GM21576 (cell line): ENCODE measurements around the gene GAL3ST2.
A peak's percentile ranks its signal among the peaks of the same experiment; 100 is the strongest.
"Not testable (repeated sequence)": the region's sequence is repeated elsewhere in the genome, so short reads cannot be mapped to it uniquely, and the experiment has no call there.

Experiments
- ATAC-seq: cut with Tn5 transposase; IDR thresholded peaks from one replicate; pipeline ENCODE4 v1.9.1; 2021; ENCODE audit warnings: mild to moderate bottlenecking, moderate library complexity; ENCODE audit not compliant: unreplicated experiment

The GAL3ST2 gene

DNA sequence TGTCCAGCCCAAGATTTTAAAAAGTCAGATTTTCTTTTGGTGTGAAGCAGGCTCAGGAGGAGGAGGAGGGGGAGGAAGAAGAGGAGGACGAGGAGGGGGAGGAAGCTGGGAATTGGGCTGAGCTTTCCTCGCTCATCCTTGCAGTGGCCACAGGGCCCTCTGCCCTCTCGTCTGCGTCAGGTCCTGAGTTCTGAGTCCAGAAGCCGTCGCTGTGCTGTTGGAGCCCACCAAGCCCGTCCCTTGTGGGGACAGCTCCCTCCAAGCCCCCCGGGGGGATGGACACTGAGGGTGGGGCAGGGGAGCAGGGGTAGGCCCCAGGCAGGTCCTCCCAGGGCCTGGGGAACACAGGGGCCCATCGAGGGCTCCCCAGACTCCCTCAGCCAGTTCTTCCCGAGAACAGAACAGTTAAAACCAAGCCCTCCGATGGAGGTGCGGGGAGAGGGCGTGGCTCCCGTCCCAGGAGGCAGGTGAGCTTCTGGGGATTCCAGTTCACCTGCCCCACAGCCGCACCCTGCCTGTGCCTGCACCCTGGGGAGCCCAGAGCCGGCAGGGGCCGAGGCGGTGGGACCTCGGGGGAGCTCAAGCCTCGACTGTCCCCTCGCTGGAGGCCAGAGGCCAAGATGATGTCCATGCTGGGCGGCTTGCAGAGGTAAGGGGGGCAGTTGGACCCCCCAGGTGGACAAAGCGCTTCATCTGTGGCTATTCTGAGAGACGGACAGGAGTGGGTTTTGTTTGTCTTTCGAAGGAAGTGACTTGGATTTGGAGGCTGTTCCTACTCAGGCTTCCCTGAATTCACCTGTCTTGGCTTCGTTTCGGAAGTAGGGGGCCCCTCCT is at the start of gene GAL3ST2:
Gene GAL3ST2 (plus strand): TSS at position 487 of the 834 bp plus-strand sequence. CDS start 134 bp downstream, at position 621.
- no peak for ATAC-seq

DNA sequence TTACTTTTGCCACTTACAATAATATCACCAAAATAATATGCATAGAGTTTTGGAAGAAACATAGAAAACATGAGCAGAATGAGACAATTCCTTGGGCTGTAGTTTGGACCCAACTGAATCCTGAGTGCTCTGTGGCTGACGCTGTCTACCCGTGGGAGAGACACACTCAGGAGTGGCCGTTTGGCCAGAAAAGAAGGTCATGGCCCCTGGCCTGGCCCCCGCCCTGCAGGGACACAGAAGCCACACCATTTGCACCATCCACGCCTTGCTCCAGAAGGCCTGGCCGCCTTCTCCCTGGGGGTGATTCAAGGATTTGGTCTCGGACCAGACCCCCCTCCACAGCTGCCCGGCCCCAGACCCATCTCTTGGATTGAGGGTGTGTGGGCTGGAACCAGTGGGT is 48.6 kb upstream of the GAL3ST2 start:
- no peak for ATAC-seq

DNA sequence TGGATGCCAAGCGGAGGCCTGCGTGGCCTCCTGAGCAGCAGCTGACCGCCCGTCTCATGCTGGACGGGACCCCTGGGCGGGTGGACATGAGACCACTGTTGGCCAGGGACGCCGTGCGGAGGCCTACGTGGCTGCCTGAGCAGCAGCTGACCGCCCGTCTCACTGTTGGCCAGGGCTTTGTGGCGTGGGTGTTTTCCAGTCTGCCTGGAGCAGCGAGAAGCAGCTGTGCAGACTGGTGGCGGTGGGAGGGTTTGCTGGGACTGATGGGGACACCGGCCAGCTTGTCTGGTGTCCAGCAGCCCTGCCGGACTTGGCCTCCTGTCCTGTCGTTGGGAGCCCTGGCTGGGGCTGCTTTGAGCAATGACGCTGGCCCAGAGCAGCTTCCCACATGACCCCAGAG is 48.0 kb upstream of the GAL3ST2 start:
- ATAC-seq, result no peak

DNA sequence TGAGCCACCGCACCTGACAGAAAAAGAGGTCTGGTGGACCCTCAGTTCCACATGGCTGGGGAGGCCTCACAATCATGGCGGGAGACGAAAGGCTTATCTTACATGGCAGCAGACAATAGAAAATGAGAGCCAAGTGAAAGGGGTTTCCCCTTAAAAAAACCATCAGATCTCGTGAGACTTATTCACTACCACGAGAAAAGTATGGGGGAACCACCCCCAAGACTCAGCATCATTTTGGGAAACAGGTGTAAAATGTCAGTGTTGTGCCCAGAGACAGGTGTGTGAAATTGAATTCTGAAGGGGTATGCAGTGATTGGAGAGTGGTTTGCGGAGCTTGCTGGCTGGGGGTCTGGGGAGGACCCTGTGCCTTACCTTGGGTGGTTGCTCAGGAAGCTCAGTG is 46.8 kb upstream of the GAL3ST2 start:
- no peak for ATAC-seq

DNA sequence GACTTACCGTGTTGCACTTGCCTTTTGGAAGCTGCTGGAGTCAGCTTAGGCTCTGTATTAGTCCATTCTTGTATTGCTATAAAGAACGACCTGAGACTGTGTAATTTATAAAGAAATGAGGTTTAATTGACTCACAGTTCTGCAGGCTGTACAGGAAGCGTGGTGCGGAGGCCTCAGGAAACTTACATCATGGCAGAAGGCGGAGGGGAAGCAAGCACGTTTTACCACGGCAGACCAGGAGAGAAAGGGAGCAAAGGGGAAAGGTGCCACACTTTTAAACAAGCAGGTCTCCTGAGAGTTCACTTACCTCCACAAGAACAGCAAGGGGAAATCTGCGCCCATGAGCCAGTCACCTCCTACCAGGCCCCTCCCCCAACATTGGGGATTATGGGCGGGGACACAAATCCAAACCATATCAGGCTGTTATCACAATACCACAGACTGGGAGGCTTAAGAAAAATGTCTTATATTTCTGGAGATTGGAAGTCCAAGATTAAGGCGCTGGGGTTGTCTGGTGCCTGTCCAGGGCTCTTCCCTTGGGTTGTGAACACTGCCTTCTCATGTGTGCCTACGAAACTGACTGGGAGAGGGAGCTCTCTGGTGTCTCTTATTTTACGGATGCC is 45.8 kb upstream of the GAL3ST2 start:
- ATAC-seq, result no peak

DNA sequence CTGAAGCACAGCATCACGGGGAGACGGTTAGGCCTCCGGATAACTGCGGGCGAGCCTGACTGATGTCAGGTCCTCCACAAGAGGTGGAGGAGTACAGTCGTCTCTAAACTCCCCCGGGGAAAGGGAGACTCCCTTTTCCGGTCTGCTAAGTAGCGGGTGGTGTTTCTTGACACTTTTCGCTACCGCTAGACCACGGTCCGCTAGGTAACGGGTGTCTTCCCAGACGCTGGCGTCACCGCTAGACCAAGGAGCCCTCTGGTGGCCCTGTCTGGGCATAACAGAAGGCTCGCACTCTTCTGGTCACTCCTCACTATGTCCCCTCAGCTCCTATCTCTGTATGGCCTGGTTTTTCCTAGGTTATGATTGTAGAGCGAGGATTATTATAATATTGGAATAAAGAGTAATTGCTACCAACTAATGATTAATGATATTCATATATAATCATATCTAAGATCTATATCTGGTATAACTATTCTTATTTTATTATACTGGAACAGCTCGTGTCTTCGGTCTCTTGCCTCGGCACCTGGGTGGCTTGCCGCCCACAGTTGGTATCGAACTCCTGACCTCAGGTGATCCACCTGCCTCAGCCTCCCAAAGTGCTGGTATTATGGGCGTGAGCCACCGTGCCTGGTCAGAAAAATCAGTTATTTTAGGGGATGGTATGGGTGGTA is 44.0 kb upstream of the GAL3ST2 start:
- not testable (repeated sequence) for ATAC-seq

DNA sequence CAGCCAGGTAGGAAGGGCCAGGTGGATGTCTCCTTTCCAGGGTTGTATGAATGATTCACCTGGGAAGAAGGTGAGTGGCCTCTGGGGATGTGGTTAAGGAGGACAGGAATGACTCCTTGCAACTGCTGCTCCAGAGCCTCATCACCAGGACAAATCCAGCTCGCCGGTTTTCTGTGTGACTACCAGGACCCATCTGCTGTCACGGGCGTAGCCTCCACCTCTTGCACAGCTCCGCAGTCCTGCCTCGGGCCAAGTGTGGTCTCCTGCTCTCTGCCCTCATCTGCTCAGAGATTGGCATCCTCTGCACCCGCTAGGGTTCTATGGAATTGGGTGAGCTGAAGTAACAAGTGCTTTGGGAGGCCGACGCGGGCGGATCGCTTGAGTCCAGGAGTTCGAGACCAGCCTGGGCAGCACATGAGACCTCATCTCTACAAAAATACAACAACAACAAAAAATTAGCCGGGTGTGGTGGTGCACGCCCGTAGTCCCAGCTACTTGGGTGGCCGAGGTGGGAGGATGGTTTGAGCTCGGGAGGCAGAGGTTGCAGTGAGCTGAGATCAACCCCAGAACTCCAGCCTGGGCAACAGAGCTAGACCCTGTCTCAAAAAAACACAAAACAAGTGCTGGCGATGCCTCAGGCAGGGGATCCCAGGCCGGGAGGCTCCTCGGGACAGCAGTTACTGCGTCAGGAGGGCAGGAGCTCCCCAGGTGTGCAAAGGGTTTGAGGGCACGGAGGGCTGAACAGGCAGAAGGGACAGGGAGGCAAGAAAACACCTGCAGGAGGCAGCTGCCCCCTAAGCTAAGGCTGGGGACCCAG is 43.0 kb upstream of the GAL3ST2 start:
- ATAC-seq, result no peak

DNA sequence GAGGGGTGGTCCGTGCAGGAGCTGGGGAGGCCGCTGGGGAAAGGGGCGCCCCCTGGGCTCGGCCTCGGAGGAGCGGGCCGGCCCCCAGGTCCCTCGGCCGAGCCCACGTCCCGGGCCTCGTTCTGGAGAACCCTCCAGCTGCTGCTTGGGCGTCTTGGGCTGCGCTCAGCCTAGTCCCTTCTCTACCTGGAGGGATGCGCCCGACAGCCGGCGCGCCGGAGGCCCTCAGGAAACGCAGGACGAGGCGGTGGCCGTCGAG is 42.5 kb upstream of the GAL3ST2 start:
- ATAC-seq, result peak; percentile 18

DNA sequence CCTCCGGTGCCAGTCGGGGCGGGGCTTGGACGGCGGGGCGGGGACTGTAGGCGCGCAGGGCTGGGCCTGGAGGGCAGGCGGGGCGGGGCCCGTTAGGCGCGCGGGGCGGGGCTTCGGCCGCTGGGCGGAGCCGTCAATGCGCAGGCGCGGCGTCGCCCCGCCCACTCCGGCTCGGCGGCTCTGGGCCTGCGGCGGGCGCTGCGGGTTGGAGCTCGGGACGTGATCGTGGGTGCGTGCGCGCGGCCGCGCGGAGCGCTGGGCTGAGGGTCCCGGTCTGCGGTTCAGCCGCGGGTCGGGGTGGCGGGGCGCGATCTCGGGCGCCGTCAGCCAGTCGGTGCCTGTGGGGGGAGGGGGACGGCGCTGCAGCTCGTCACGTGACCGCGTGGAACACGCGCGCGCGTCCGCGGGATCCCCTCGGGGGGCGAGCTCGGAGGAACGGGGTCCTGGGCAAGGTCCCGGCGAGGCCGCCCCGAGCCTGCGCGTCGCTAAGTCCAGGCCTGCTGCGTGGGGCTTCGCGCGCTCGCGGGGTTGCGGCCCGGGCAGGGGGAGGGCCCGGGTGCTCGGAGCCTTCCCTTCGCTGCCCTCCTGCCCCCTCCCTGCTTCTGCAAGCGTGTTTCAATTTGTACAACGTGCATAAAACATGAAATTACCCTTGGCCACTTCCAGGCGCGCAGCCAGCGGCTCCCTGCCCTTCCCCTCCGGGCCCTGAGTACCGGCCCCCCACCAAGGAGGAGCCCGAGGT is 42.0 kb upstream of the GAL3ST2 start, which contains the start of gene D2HGDH:
Gene D2HGDH (plus strand): TSS at position 164 of the 742 bp plus-strand sequence. CDS start 595 bp downstream, outside the sequence.
- ATAC-seq, result peak; percentile 76

DNA sequence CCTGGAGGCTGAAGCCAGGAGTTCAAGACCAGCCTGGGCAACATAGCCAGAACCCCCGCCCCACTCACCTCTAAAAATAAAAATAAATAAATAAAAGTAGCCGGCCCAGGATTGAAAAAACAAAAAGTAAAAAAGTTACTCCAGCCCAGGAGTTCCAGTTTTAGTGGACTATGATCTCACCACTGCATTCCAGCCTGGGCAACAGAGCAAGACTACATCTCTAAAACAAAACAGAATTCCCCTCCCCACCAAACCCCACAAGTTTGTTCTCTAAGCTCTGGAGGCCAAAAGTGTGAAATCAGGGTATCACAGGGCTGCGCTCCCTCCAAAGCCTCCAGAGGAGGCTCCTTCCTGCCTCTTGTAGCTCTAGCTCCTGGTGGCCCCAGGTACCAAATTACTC is 40.5 kb upstream of the GAL3ST2 start:
- ATAC-seq, result no peak

DNA sequence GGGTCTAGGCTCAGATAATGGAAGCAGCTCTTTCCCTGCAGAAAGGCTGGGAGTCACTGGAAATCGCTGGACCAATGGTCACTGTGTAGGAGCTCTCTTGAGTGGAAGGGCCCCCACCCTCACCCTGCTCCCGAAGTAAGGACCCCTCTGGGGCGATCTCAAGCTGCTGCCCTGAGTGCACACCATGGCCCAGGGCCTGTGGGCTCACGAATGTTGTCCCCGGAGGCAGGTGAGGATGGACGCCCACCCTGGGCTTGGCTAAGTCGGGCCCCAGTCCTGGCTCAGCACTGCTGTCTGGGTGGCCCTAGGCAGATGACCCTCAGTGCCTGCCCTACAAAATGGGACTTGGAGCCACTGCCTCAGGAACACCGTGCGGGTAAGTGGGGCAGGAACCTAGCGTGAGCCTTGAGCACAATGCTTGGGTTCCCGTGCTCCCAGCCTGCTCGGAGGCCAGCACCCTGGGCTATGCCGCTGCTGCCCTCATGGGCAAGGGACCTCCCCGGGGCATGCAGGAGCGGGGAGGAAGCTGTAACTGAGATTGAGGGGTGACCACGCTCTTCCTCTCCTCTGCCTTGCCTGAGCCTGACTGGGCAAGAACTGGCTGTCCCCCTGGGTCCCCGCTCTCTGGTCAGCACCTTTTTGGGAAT is 38.5 kb upstream of the GAL3ST2 start:
- no peak for ATAC-seq

DNA sequence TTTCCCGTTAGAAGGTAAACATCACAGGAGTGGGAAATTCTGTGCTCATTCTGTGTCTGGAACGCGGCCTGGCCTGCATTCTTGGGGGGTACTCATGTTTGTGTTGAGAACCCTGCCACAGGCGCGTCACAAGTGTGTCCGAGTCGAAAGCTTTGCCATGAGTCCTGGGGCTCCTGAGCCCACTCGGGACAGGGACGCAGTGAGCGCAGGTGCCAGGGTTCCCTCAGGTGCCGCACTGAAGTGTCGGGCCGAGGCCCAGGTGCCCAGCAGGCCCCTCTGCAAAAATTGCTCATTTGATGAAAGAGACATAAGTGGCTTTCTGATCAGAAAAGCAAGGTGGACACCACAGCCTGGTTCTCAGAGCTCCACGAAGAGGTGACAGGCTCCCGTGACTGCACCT is 37.4 kb upstream of the GAL3ST2 start:
- no peak for ATAC-seq

DNA sequence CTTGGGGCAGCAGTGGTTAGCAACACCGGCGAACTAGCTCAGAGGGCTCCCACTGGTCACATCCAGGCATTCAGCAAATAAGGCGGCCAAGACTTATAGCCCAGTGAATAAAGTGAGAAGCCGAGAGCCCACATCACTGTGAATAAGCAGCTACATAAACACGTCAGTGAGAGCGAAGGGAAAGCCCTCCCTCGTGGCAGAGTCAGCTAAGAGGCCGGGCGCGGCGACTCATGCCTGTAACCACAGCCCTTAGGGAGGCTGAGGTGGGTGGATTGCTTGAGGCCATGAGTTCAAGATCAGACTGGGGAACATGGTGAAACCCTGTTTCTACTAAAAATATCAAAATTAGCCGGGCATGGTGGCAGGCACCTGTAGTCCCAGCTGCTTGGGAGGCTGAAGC is 37.0 kb upstream of the GAL3ST2 start:
- ATAC-seq, result no peak

DNA sequence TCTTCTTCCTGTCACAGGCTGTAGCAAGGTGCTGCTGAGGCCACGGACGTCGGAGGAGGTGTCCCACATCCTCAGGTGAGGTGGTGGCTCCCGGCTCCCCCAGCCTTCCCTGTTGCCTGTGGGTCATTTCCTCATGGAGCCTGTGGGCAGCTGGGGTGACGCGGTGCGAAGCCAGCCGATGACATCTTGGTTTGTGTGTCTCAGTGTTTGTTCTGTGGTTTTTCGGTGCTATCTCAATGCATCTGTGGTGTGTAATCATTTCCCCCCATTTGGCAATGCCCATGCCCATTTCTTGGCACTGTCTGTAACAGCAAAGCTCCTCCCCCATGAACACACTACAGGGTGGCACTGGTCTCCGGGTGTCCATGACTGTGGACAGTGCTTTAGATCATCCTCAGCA is 35.6 kb upstream of the GAL3ST2 start:
- ATAC-seq, result no peak

DNA sequence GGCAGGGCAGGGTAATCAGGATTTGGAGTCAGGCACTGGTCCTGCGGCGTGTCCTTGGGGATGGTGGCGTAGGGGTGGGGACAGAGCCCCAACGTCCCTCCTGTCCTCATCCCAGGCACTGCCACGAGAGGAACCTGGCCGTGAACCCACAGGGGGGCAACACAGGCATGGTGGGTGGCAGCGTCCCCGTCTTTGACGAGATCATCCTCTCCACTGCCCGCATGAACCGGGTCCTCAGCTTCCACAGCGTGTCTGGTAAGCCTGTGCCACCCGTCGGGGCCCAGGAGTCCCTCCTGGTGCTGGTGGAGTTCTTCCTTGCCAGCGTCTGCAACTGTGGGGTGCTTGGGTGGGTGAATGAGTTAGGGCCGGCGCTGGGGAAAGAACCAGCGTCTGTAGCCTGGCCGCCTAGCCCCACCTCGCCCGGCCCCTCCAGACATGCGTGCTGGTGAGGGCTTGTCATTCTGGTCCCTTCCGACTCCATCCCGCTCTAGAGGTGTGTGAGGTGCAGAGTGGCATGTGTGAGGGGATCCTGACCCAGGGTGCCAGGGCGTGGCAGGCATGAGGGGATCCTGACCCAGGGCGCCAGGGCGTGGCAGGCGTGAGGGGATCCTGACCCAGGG is 34.2 kb upstream of the GAL3ST2 start:
- ATAC-seq, result no peak

DNA sequence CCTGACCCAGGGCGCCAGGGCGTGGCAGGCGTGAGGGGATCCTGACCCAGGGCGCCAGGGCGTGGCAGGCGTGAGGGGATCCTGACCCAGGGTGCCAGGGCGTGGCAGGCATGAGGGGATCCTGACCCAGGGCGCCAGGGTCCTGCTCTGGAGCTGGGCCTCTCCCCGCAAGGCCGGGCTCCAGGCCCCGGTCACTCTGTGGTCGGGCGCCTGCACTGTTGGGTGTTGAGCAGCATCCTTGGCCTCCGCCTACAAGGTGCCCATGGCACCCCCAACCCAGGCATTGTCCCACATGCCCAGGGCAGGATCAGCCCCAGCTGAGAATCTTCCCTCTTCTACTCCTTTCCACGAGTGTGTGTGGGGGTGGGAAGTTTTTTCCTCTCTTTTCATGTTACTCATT is 33.6 kb upstream of the GAL3ST2 start:
- ATAC-seq, result not testable (repeated sequence)

DNA sequence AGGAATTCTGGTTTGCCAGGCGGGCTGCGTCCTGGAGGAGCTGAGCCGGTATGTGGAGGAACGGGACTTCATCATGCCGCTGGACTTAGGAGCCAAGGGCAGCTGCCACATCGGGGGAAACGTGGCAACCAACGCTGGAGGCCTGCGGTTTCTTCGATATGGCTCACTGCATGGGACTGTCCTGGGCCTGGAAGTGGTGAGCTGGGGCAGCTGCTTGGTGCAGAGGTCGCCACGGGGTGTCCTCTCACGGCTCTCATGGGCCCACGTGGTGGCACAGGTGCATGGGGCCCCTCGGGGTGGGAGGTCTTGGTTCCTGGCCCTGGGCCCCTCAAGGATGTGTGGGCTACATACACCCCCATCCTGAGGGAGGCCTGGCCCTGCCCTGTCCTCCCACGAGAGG is 33.0 kb upstream of the GAL3ST2 start:
- ATAC-seq, result no peak

DNA sequence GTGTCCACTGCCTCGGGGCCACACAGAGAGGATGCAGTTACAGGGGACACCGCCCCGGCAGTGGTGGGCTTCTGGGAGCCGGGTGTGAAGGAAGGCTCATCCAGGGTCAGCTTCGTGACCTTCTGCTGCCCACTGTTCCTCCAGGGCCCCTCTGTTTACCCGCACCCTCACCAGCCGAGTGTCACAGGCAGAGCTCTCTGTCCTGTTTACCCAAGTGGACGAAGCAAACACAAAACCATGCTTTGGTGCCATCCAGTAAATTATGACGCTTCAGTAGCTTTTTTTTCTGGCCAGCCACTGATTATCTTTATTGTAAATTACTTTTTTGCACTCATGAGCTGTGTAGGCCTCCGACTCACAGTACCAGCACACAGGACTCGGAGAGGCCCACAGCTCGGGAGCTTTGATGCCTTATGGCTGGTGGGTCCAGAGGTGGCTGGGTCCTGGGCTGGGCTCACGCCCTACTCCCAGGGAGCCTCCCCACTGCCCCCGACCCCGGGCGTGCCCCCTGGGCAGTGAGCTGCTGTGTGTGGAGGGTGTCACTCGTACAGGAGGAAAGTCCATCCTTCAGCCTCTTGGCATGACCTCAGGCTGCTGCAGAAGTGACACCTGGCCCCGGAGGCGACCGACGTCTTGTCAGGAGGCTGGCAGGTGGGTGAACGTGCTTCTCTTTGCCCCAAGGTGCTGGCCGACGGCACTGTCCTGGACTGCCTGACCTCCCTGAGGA is 32.4 kb upstream of the GAL3ST2 start:
- ATAC-seq, result no peak

DNA sequence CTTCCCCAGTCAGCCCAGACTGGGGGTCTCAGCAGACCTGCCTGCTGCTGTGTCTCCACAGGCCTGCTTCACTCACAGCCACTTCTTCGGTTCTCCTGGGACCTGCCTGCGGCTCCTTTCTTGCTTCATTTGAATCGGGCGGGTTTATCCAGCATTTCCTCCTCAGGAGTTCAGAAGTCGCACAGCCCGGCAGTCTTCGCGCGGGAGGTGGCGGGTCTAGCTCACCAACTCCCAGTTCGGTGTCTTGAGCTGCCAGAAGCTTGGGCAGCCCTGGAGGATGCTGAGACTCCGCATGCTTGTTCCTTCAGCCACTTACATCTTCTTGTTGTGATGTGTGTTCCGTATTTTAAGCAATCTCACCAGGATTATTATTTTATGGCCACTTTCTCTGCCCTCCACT is 31.3 kb upstream of the GAL3ST2 start:
- ATAC-seq, result no peak
